A204.1 (cell line): ENCODE data around the gene PREB.

ENCODE experiments used
- FAIRE-seq: peaks from 2 replicates; lab custom pipeline; 2012; peaks lifted over from hg19 to GRCh38; lab: Jason Lieb, UNC

PREB gene

DNA sequence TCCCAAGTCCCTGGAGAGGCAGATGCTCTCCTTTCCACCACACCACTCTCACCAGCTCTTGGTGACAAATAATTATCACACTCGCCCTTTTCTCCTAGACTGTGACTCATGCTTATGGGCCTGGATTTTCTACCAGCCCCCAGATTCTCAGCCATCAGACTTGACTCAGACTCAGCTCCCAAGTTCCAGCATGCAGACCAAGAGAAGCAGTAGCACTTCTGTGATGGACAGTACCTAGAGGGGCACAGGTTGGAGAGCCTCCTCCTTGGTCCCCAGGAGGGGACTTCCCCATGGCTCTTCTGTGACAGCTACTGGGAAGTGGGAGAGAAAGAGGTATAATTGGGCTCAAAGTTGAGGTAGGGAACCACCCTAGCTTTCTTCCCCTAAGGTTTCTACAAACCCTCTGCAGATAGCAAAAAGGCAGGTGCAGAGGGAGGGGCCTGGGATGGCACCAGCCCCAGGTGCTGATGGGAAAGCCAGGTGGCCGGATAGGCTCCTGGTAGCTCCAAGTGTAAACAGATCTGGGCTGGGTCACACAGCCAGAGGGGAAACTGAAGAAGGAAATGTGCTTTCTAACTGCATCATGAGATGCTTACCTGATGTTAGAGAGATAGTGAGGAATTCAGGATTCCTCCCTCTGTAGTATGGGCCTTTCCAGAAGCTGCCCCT lies 18.5 kb upstream of the PREB start:
- no peak for FAIRE-seq

GRCh38 chr2:27152102-27152795 lies 17.8 kb upstream of the PREB start:
- FAIRE-seq, result no peak

- FAIRE-seq, result no peak
These were observed 16.3 kb upstream of the PREB start for GRCh38 chr2:27150639-27151230.

DNA sequence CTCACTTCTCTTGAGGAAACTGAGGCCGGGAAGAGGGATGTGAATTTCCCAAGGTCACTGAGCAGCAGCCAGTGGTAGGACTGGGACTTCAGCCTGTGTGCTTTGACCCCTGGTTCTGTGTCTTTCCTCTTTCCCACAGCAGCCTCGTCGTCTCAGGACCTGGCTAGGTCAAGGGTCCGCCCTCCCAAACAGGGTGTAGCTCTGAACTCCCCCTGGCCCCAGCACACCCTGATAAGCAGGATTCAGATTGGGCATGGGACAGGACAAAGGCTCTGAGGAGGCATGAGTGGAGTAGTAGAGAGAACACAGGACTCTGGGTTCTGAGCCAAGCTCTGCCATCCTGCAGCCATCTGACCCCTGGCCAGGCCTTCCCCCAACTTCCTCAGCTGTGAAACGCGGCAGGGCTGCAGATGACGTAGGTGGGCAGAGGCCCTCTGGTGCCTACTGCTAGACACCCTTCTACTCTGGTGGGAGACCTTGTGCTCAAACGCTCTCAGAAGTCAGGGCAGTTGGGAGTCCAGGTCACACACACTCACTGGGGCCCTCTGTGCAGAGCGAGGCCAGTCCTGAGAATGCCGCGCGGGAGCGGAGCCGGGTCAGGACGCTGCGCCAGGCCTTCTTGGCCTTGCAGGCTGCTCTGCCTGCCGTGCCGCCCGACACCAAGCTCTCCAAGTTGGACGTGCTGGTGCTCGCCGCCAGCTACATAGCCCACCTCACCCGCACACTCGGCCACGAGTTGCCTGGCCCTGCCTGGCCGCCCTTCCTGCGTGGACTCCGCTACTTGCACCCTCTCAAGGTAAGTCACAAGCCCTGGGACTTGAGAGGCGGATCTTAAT lies 15.4 kb upstream of the PREB start:
- FAIRE-seq, result no peak

DNA sequence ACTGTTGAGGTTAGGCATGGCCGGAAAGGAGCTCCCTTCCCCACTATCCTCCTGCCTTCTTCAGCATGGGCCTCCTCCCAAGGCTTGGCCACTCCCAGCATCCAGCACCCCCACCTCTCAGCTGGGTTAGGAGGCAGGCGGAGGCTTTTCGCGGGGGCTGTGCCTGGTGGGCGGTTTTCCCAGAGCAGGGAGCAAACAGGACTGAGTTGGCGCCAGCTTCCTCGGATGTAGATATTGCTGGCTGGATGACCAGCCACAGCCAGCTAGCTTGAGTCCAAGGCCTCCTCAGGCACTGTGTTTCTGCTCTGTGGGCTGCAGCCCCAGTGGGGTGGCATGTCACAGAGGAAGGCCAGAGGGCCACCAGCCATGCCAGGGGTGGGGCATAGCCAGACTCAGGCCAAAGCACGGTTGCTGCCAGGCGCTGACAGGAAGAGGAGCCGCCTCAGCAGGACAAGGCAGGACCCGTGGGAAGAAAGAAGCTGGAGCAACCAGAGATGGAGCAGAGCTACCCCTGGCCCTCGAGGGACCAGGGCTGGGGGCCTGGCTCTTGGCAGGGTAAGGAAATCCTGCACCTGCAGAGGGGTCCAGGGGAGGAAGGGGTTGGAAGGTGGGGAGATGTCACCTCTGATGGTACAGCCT lies 14.5 kb upstream of the PREB start, which contains the start of gene TCF23:
Gene TCF23 (plus strand): TSS at position 204 of the 639 bp plus-strand sequence. CDS start 130 bp downstream, at position 334.
- no peak for FAIRE-seq

DNA sequence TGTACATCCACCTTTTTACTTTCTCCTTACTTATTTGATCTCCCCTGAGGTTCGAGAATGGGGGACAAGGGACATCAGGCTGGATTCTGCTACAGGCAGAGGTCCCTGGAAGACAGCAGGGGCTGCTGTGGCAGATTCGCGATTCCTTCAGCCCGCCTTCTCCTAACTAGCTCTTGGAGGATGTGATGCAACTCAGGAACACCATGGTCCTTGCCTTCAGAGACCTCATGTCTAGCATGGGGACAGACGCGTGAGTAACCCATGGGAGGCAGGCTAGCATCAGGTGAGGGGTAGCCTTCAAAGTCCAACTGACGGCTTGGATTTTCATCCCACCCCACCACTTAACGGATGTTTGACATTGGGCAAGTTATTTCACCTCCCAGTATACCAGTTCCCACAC lies 13.5 kb upstream of the PREB start:
- FAIRE-seq, result no peak

DNA sequence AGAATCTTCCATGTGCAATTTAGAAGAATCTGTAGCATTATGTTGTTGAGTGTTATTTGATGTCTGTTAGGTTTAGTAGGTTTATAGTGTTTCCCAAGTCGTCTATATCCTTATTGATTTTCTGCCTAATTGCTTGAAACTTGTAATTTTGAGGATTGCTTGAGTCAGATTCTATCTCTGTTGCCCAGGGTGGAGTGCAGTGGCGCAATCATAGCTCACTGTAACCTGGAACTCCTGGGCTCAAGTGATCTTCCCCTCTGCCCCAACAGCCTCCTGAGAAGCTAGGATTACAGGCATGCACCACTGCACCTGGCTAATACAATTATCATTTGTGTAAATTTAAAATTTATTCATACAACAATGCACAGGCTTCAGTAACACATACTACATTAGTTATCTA lies 11.2 kb upstream of the PREB start:
- no peak for FAIRE-seq

- FAIRE-seq, result no peak
These were observed 8.8 kb upstream of the PREB start for GRCh38 chr2:27143285-27143684.

GRCh38 chr2:27139310-27139709 lies 4.9 kb upstream of the PREB start, which contains the start of gene PRR30:
Gene PRR30, minus strand, starts transcription at chr2:27139410. Its CDS starts 1,081 bp downstream, at chr2:27138329.
- no peak for FAIRE-seq

GRCh38 chr2:27138111-27138510 lies 3.7 kb upstream of the PREB start:
- no peak for FAIRE-seq

GRCh38 chr2:27137322-27137935 lies 3.0 kb upstream of the PREB start:
- FAIRE-seq, result no peak

- FAIRE-seq, result no peak
These were observed 2.3 kb upstream of the PREB start for GRCh38 chr2:27136751-27137150.

DNA sequence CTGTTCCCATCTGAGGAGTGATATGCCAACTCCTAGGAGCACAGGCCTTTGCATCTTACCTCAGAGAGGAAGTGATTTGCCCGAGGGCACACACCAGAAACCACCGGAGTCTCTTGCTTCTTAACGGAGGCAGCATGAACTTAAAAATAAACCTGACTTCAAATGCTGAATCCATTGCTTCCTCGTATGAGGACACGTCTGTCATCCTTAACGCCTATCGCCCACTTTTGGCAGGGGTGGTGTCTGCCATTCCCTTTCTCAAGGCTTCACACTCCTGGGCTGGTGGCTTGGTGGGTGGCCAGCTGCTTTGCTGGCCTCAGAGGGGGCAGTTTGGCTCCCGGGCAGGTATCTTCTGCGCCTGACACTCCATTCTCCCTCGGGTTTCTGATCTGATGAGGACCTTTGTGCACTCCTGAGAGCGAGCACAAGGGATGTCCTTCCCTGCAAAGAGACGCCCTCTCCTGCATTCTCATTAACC lies 1.1 kb upstream of the PREB start:
- no peak for FAIRE-seq

- no peak for FAIRE-seq
These were observed 493 bp upstream of the PREB start for GRCh38 chr2:27134781-27135477.

- FAIRE-seq, result no peak
These were observed 1.1 kb downstream of the PREB start for GRCh38 chr2:27133195-27133875.

- no peak for FAIRE-seq
These were observed 3.0 kb downstream of the PREB start for GRCh38 chr2:27131429-27131828.

GRCh38 chr2:27130396-27130795 lies 4.0 kb downstream of the PREB start:
- FAIRE-seq, result no peak

GRCh38 chr2:27128668-27129571 lies 5.5 kb downstream of the PREB start:
- FAIRE-seq, result no peak
